Measurements from ENCODE around the gene NUDT5. TPM values are rescaled to one million over a fixed set of nuclear protein-coding genes. Genes with fewer than 3 reads are reported as not detected.
A peak's percentile ranks its signal among the peaks of the same experiment; 100 is the strongest.

Gene NUDT5
- total RNA-seq, 4 donors from 2014 or later = 24.0 to 51.1 (median 45.8) TPM

GRCh38 chr10:12144538-12144937 is 51.2 kb downstream of the NUDT5 start:
- Histone ChIP-seq H3K27ac (no peak overlapping the region), H3K4me3 (no peak overlapping the region), H3K9me3 (no peaks in the 10 kb centered on the region), H3K4me1 (no peaks in the 10 kb centered on the region), H3K36me3 (peaks cover 0 to 47% (median 2%) of the 10 kb centered on the region in 3 donors), H3K27me3 (no peaks in the 10 kb centered on the region)
- DNase-seq = no peak
- no peak for TF ChIP-seq POLR2A (IDR thresholded peaks at IDR 0.05)
- TF ChIP-seq CTCF (IDR thresholded peaks at IDR 0.05) = no peak

GRCh38 chr10:12140038-12140437 is 55.7 kb downstream of the NUDT5 start:
- H3K4me1 ChIP-seq = no peaks in the 10 kb centered on the region
- H3K27ac ChIP-seq = no peak overlapping the region
- no peak overlapping the region for H3K4me3 ChIP-seq
- no peak for TF ChIP-seq POLR2A (IDR thresholded peaks at IDR 0.05)
- TF ChIP-seq CTCF (IDR thresholded peaks at IDR 0.05) = no peak
- H3K36me3 ChIP-seq = peaks cover 0 to 71% (median 2%) of the 10 kb centered on the region in 3 donors
- DNase-seq = no peak
- no peaks in the 10 kb centered on the region for H3K9me3 ChIP-seq
- no peaks in the 10 kb centered on the region for H3K27me3 ChIP-seq

DNA sequence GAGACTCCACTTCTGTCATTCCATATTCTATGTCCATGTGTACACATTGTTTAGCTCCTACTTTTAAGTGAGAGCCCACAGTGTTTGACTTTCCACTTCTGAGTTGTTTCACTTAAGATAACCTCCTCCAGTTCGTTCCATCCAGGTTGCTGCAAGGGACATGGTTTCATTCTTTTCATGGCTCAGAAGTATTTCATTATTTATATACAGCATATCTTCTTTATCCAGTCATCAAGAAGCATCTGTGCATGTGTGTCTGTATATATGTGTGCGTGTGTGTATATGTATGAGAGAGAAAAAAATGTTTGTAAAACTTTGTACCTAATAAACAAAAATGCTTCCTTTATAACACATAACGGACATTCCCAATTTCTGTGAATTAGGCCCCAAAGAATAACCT is 60.1 kb downstream of the NUDT5 start:
- no peaks in the 10 kb centered on the region for H3K4me1 ChIP-seq
- H3K27ac ChIP-seq = no peak overlapping the region
- no peaks in the 10 kb centered on the region for H3K27me3 ChIP-seq
- no peaks in the 10 kb centered on the region for H3K9me3 ChIP-seq
- peaks cover 0 to 50% (median 0%) of the 10 kb centered on the region in 3 donors for H3K36me3 ChIP-seq
- DNase-seq = no peak
- TF ChIP-seq POLR2A (IDR thresholded peaks at IDR 0.05) (no peak), CTCF (IDR thresholded peaks at IDR 0.05) (no peak)
- H3K4me3 ChIP-seq = no peak overlapping the region

DNA sequence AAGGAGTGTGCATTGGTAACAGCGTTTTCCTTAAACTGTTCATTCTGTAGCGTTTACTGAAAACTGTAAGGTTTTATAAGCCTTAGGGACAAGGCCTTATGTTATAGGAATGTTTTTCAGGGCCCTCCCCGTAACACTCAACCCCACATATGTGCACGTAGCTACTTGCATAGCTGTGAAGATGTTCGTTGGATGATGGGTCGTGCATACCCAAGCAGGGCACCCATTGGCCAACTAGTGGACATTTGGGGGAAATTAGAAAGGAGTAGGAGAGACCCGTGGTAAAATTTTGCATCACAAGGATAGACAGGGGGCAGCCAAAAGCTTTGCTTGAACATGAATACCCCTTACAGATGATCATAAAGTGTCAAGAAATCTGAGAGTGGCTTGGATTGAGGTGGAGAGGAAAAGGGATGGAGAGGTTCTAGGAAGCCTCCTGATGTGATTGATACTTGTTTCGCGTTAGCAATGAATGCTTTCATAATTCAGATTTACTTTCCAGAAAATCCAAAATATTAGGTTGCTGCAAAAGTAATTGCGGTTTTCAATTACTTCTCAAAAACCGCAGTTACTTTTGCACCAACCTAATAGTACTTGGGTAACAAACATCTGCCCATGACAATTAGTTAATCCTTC is 65.3 kb downstream of the NUDT5 start:
- peak in 2 of 3 donors; percentile 48 to 58 for DNase-seq
- peak overlapping the region; percentile 90 to 92 (median 91) for H3K4me3 ChIP-seq
- peak overlapping the region in 3 of 4 donors; percentile 94 to 99 (median 94) for H3K27ac ChIP-seq

GRCh38 chr10:12129222-12130111 is 66.2 kb downstream of the NUDT5 start, which contains the start of gene SEC61A2:
TSS of gene SEC61A2 (plus strand) at chr10:12129677. CDS start at chr10:12129788, 111 bp downstream.
- no peaks in the 10 kb centered on the region for H3K9me3 ChIP-seq
- peak within 1 kb of the TSS; percentile 94 to 99 (median 94) for H3K27ac ChIP-seq
- TF ChIP-seq POLR2A (IDR thresholded peaks at IDR 0.05) = peak; percentile 80 to 88
- TF ChIP-seq CTCF (IDR thresholded peaks at IDR 0.05) = no peak
- peaks cover 0 to 4% (median 0%) of the 10 kb centered on the region in 3 donors for H3K36me3 ChIP-seq
- peak; percentile 96 to 99 (median 98) for DNase-seq
- H3K4me1 ChIP-seq = no peaks in the 10 kb centered on the region
- no peaks in the 10 kb centered on the region for H3K27me3 ChIP-seq
- H3K4me3 ChIP-seq = peak within 1 kb of the TSS; percentile 90 to 92 (median 91)

More for the DNA sequence above, 65.3 kb downstream of the NUDT5 start:
- no peaks in the 10 kb centered on the region for H3K9me3 ChIP-seq
- no peaks in the 10 kb centered on the region for H3K4me1 ChIP-seq
- H3K27me3 ChIP-seq = no peaks in the 10 kb centered on the region
- H3K36me3 ChIP-seq = peaks cover 0 to 10% (median 0%) of the 10 kb centered on the region in 3 donors
- TF ChIP-seq CTCF (IDR thresholded peaks at IDR 0.05) (peak in 5 of 6 experiments; percentile 21 to 38 (median 27)), POLR2A (IDR thresholded peaks at IDR 0.05) (no peak)

All from Peyer's patch (tissue), 4 donors.